Endodermal cell (in vitro differentiated cells): ENCODE results near the gene CASQ2. TPM values are rescaled to one million over a fixed set of nuclear protein-coding genes. Genes with fewer than 3 reads are reported as not detected.
A peak's percentile ranks its signal among the peaks of the same experiment; 100 is the strongest.

ENCODE experiments used
- DNase-seq: peaks from one replicate; pipeline ENCODE4 v3.0.0-alpha.2; 2017
- H3K27ac ChIP-seq: 2 replicates; pipeline ENCODE4 v1.5.1; 2013; ENCODE audit warnings: mild to moderate bottlenecking, low read depth, low read length, moderate library complexity
- H3K27me3 ChIP-seq: 2 replicates; pipeline ENCODE4 v1.6.1; 2013; ENCODE audit warnings: mild to moderate bottlenecking, low read length, moderate library complexity; ENCODE audit not compliant: insufficient read depth, control insufficient read depth, poor library complexity, severe bottlenecking
- H3K36me3 ChIP-seq: 2 replicates; pipeline ENCODE4 v1.7.0; 2013; ENCODE audit warnings: mild to moderate bottlenecking, low read length, moderate library complexity; ENCODE audit not compliant: control insufficient read depth, insufficient read depth
- H3K4me1 ChIP-seq: one replicate; pipeline ENCODE4 v1.7.0; 2013; ENCODE audit warnings: low read length; ENCODE audit not compliant: control insufficient read depth, insufficient read depth
- H3K4me3 ChIP-seq: 2 replicates; pipeline ENCODE4 v1.5.1; 2013; ENCODE audit warnings: mild to moderate bottlenecking, low read length, moderate library complexity
- H3K9ac ChIP-seq: 2 replicates; pipeline ENCODE4 v1.6.1; 2013; ENCODE audit warnings: mild to moderate bottlenecking, low read length, moderate library complexity; ENCODE audit not compliant: poor library complexity, severe bottlenecking; ENCODE audit errors: extremely low read depth
- H3K9me3 ChIP-seq: 2 replicates; pipeline ENCODE4 v1.6.1; 2013; ENCODE audit warnings: mild to moderate bottlenecking, low read length, moderate library complexity; ENCODE audit not compliant: control insufficient read depth
- H3K27ac Mint-ChIP-seq: 2 replicates; pipeline ENCODE4 v1.8.0; 2020; ENCODE audit warnings: mixed read lengths
- H3K27me3 Mint-ChIP-seq: 2 replicates; pipeline ENCODE4 v1.8.0; 2021; ENCODE audit warnings: mild to moderate bottlenecking, mixed read lengths; ENCODE audit not compliant: insufficient read depth
- H3K36me3 Mint-ChIP-seq: 2 replicates; pipeline ENCODE4 v1.8.0; 2020; ENCODE audit warnings: low read depth, mixed read lengths
- H3K4me1 Mint-ChIP-seq: 2 replicates; pipeline ENCODE4 v1.8.0; 2020; ENCODE audit warnings: mixed read lengths
- H3K4me3 Mint-ChIP-seq: 2 replicates; pipeline ENCODE4 v1.8.0; 2020; ENCODE audit warnings: mild to moderate bottlenecking, moderate library complexity, mixed read lengths
- H3K9me3 Mint-ChIP-seq: 2 replicates; pipeline ENCODE4 v1.8.0; 2020; ENCODE audit warnings: mild to moderate bottlenecking, mixed read lengths
- CTCF ChIP-seq: fragments of 200-600 bp; sonication (generic); conservative IDR thresholded peaks from 2 replicates; pipeline ENCODE4 v1.5.0; 2021; ENCODE audit warnings: antibody characterized with exemption, mild to moderate bottlenecking
- WGBS, 2 experiments: methylation state at CpG; one replicate each; pipeline versions ENCODE4 v1.1.5 to v1.1.7; 2013; ENCODE audit warnings: missing lambda C conversion rate in 2 of 2, mixed read lengths in 1 of 2; ENCODE audit not compliant: insufficient coverage in 1 of 2, insufficient read length in 1 of 2; 5-methylcytosine and 5-hydroxymethylcytosine counted together
- total RNA-seq, 2 donors: library from RNA; stranded (reverse); fragmentation: NEBNext Ultra II Directional in 1 of 2; extraction: Animal tissue kit (Norgen Biotek cat#: 25700) in 1 of 2; gene quantifications; 2 replicates in 1 of 2; 3 replicates in 1 of 2; pipeline ENCODE4 v1.2.1, GENCODE V29; 2021

CASQ2 gene
- total RNA-seq, 2 donors from 2014 or later: not detected

- Mint-ChIP-seq H3K27ac (peak overlapping the region; percentile 78), H3K36me3 (peaks cover 75% of the 10 kb centered on the region), H3K27me3 (no peaks in the 10 kb centered on the region), H3K4me3 (no peak overlapping the region), H3K4me1 (peaks cover 72% of the 10 kb centered on the region), H3K9me3 (no peaks in the 10 kb centered on the region)
- TF ChIP-seq CTCF: no peak
- no peak overlapping the region for H3K27ac ChIP-seq
- H3K9ac ChIP-seq: no peak overlapping the region
- no peaks in the 10 kb centered on the region for H3K27me3 ChIP-seq
- 93 to 94% methylated on average over 3 of the region's 3 CpGs for WGBS, 2 experiments
- H3K4me1 ChIP-seq: peaks cover 31% of the 10 kb centered on the region
- DNase-seq: peak; percentile 38
- H3K36me3 ChIP-seq: peaks cover 79% of the 10 kb centered on the region
- no peaks in the 10 kb centered on the region for H3K9me3 ChIP-seq
- H3K4me3 ChIP-seq: no peak overlapping the region
These were observed 114.4 kb downstream of the CASQ2 start for GRCh38 chr1:115654125-115654524.

GRCh38 chr1:115652236-115652788 is 116.2 kb downstream of the CASQ2 start:
- peaks cover 31% of the 10 kb centered on the region for H3K4me1 ChIP-seq
- no peak overlapping the region for H3K27ac ChIP-seq
- H3K4me3 ChIP-seq: peak overlapping the region; percentile 0
- H3K36me3 Mint-ChIP-seq: peaks cover 58% of the 10 kb centered on the region
- H3K27me3 ChIP-seq: no peaks in the 10 kb centered on the region
- no peaks in the 10 kb centered on the region for H3K27me3 Mint-ChIP-seq
- H3K27ac Mint-ChIP-seq: no peak overlapping the region
- 93% methylated on average over 2 of the region's 2 CpGs; no CpG with 5 or more reads in 1 of the 2 experiments for WGBS, 2 experiments
- peak; percentile 22 for DNase-seq
- H3K36me3 ChIP-seq: peaks cover 61% of the 10 kb centered on the region
- no peaks in the 10 kb centered on the region for H3K9me3 ChIP-seq
- TF ChIP-seq CTCF: no peak
- H3K9ac ChIP-seq: no peak overlapping the region
- H3K4me3 Mint-ChIP-seq: no peak overlapping the region
- peaks cover 56% of the 10 kb centered on the region for H3K4me1 Mint-ChIP-seq
- no peaks in the 10 kb centered on the region for H3K9me3 Mint-ChIP-seq

- 89% methylated on average over 8 of the region's 8 CpGs; no CpG with 5 or more reads in 1 of the 2 experiments for WGBS, 2 experiments
- H3K27me3 Mint-ChIP-seq: no peaks in the 10 kb centered on the region
- H3K36me3 Mint-ChIP-seq: peaks cover 49% of the 10 kb centered on the region
- no peak for TF ChIP-seq CTCF
- peak; percentile 33 for DNase-seq
- H3K4me1 Mint-ChIP-seq: peaks cover 48% of the 10 kb centered on the region
- Histone ChIP-seq H3K4me3 (peak overlapping the region; percentile 67), H3K27me3 (no peaks in the 10 kb centered on the region), H3K9ac (no peak overlapping the region), H3K36me3 (peaks cover 52% of the 10 kb centered on the region), H3K4me1 (peaks cover 25% of the 10 kb centered on the region), H3K27ac (no peak overlapping the region), H3K9me3 (no peaks in the 10 kb centered on the region)
- no peak overlapping the region for H3K27ac Mint-ChIP-seq
- H3K9me3 Mint-ChIP-seq: no peaks in the 10 kb centered on the region
- no peak overlapping the region for H3K4me3 Mint-ChIP-seq
These were observed 117.1 kb downstream of the CASQ2 start for GRCh38 chr1:115651391-115651790.
